ENCODE results near the gene NUDT19.
"Not testable (repeated sequence)": the region's sequence is repeated elsewhere in the genome, so short reads cannot be mapped to it uniquely, and the experiment has no call there.

DNA sequence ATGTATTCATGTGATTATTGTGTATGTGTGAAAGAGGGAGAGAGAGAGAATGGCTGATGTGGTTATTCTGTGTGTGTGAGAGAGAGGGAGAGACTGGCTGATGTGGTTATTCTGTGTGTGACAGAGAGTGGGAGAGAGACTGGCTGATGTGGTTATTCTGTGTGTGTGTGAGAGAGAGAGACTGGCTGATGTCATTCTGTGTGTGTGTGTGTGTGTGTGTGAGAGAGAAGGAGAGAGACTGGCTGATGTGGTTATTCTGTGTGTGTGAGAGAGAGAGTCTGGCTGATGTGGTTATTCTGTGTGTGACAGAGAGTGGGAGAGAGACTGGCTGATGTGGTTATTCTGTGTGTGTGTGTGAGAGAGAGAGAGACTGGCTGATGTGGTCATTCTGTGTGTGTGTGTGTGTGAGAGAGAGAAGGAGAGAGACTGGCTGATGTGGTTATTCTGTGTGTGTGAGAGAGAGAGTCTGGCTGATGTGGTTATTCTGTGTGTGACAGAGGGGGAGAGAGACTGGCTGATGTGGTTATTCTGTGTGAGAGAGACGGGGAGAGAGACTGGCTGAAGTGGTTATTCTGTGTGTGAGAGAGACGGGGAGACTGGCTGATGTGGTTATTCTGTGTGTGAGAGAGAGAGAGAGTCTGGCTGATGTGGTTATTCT lies 54.1 kb downstream of the NUDT19 start:
- not testable (repeated sequence) for TF ChIP-seq POLR2A (IDR thresholded peaks at IDR 0.05)
- TF ChIP-seq, protein P1, sequence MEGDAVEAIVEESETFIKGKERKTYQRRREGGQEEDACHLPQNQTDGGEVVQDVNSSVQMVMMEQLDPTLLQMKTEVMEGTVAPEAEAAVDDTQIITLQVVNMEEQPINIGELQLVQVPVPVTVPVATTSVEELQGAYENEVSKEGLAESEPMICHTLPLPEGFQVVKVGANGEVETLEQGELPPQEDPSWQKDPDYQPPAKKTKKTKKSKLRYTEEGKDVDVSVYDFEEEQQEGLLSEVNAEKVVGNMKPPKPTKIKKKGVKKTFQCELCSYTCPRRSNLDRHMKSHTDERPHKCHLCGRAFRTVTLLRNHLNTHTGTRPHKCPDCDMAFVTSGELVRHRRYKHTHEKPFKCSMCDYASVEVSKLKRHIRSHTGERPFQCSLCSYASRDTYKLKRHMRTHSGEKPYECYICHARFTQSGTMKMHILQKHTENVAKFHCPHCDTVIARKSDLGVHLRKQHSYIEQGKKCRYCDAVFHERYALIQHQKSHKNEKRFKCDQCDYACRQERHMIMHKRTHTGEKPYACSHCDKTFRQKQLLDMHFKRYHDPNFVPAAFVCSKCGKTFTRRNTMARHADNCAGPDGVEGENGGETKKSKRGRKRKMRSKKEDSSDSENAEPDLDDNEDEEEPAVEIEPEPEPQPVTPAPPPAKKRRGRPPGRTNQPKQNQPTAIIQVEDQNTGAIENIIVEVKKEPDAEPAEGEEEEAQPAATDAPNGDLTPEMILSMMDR (IDR thresholded peaks at IDR 0.05): not testable (repeated sequence)
